Measurements from ENCODE around the gene STIL. TPM values are rescaled to one million over a fixed set of nuclear protein-coding genes. Genes with fewer than 3 reads are reported as not detected.

STIL gene
- total and polyA plus RNA-seq, 2 of the 13 experiments (the other 11 are each of a cell fraction or from before 2014, with no cell fraction given): 13.7 to 18.6 TPM

- Histone ChIP-seq H2AFZ (ENCODE audit: low read length) (no peak overlapping the region), H3K9ac (ENCODE audit: insufficient read depth, low read depth, low read length) (no peak overlapping the region), H3K4me1 (ENCODE audit: insufficient read depth, low read length) (peaks cover 12% of the 10 kb centered on the region; the same call in 1 of the 2 replicates), H3K79me2 (ENCODE audit: insufficient read depth, low read length) (no peaks in the 10 kb centered on the region), H3K4me3 (replicated peaks in 1 of 3; ENCODE audit: insufficient read depth in 1 of 3, low read depth in 2 of 3, low read length in 3 of 3) (no peak overlapping the region), H3K27me3 (ENCODE audit: control insufficient read depth in 1 of 2, insufficient read depth in 2 of 2, low read length in 2 of 2) (peaks cover 16 to 86% of the 10 kb centered on the region in 2 experiments), H3K4me2 (ENCODE audit: low read depth, low read length) (no peak overlapping the region), H3K27ac (ENCODE audit: extremely low read length, insufficient read depth, low read length) (no peak overlapping the region), H3K36me3 (replicated peaks in 1 of 2; ENCODE audit: control insufficient read depth in 1 of 2, insufficient read depth in 2 of 2, low read length in 2 of 2) (no peaks in the 10 kb centered on the region), H3K9me3 (ENCODE audit: low read length) (no peaks in the 10 kb centered on the region), H4K20me1 (ENCODE audit: insufficient read depth, low read length) (no peaks in the 10 kb centered on the region)
- ATAC-seq (no peak), DNase-seq (ENCODE audit: low spot score) (no peak), FAIRE-seq (no peak)
- TF ChIP-seq CREB1 (IDR thresholded peaks at IDR 0.05) (peak; percentile 76), CREB1 (CRISPR knock-in tag; IDR thresholded peaks at IDR 0.05) (no peak), ZNF629 (CRISPR knock-in tag; conservative IDR thresholded peaks at IDR 0.05) (0 out of 2 replicates have a peak, but pooled peaks have one; percentile 17), ZNF557 (CRISPR knock-in tag; IDR thresholded peaks at IDR 0.05) (no peak)
- intact Hi-C loops (cut with micrococcal nuclease; ENCODE audit: unreplicated experiment): no loop called here
- CTCF ChIA-PET (ENCODE audit: low intra/inter-chr PET ratio, low total read pairs): no interaction called here
- 43% methylated on average over 6 of the region's 6 CpGs for WGBS (ENCODE audit: low lambda C conversion rate)
- POLR2A ChIA-PET: no interaction called here
- no TSS peak for BruUV-seq (replicated peaks)
- in situ Hi-C loops (cut with HindIII; ENCODE audit: extremely low pct_ligation_motif_present, low pct_unique_long_range_greater_than_20kb): no loop called here
These were observed 80.8 kb downstream of the STIL start for GRCh38 chr1:47233186-47233585.

GRCh38 chr1:47232187-47232874, 81.6 kb downstream of the STIL start, which contains the start of gene TAL1:
TSS of gene TAL1 (minus strand) at chr1:47232225. CDS start at chr1:47225888, 6,337 bp downstream.
- WGBS (ENCODE audit: low lambda C conversion rate): 60% methylated on average over 33 of the region's 51 CpGs
- H3K4me2 ChIP-seq (ENCODE audit: low read depth, low read length): no peak within 1 kb of the TSS; the same call in 1 of the 2 replicates
- H2AFZ ChIP-seq (ENCODE audit: low read length): no peak within 1 kb of the TSS

More at GRCh38 chr1:47232187-47232874, 81.6 kb downstream of the STIL start, which contains the start of gene TAL1:
- ChIA-PET POLR2A (no interaction called here), CTCF (ENCODE audit: low intra/inter-chr PET ratio, low total read pairs) (no interaction called here)
- peaks cover 12% of the 10 kb centered on the region; the same call in 1 of the 2 replicates for H3K4me1 ChIP-seq (ENCODE audit: insufficient read depth, low read length)
- no peaks in the 10 kb centered on the region for H4K20me1 ChIP-seq (ENCODE audit: insufficient read depth, low read length)
- intact Hi-C loops (cut with micrococcal nuclease; ENCODE audit: unreplicated experiment) (no loop called here), in situ Hi-C loops (cut with HindIII; ENCODE audit: extremely low pct_ligation_motif_present, low pct_unique_long_range_greater_than_20kb) (no loop called here)
- ATAC-seq (no peak), DNase-seq (ENCODE audit: low spot score) (no peak), FAIRE-seq (no peak)
- TF ChIP-seq SIX1 (CRISPR knock-in tag; IDR thresholded peaks at IDR 0.05; ENCODE audit: borderline replicate concordance) (no peak), NFIB (CRISPR knock-in tag; IDR thresholded peaks at IDR 0.05; ENCODE audit: borderline replicate concordance) (no peak), CREB3 (CRISPR knock-in tag; IDR thresholded peaks at IDR 0.05) (no peak), ZNF746 (CRISPR knock-in tag; IDR thresholded peaks at IDR 0.05) (no peak), ZNF160 (CRISPR knock-in tag; IDR thresholded peaks at IDR 0.05) (no peak), ZNF780A (CRISPR knock-in tag; IDR thresholded peaks at IDR 0.05) (no peak), KLF12 (CRISPR knock-in tag; IDR thresholded peaks at IDR 0.05; ENCODE audit: borderline replicate concordance) (no peak), ZNF276 (CRISPR knock-in tag; IDR thresholded peaks at IDR 0.05; ENCODE audit: low read depth) (no peak), SIN3B (IDR thresholded peaks at IDR 0.05; ENCODE audit: low read length) (no peak), HOXA7 (CRISPR knock-in tag; IDR thresholded peaks at IDR 0.05) (no peak), SALL1 (CRISPR knock-in tag; IDR thresholded peaks at IDR 0.05) (no peak)
- no peaks in the 10 kb centered on the region for H3K9me3 ChIP-seq (ENCODE audit: low read length)
- no peak within 1 kb of the TSS for H3K27ac ChIP-seq (ENCODE audit: extremely low read length, insufficient read depth, low read length)
- H3K4me3 ChIP-seq (replicated peaks in 1 of 3; ENCODE audit: insufficient read depth in 1 of 3, low read depth in 2 of 3, low read length in 3 of 3): no peak within 1 kb of the TSS; a peak in 1 of 6 replicates
- no peaks in the 10 kb centered on the region for H3K36me3 ChIP-seq (replicated peaks in 1 of 2; ENCODE audit: control insufficient read depth in 1 of 2, insufficient read depth in 2 of 2, low read length in 2 of 2)
- H3K79me2 ChIP-seq (ENCODE audit: insufficient read depth, low read length): no peaks in the 10 kb centered on the region
- BruUV-seq (replicated peaks): no TSS peak
- H3K27me3 ChIP-seq (ENCODE audit: control insufficient read depth in 1 of 2, insufficient read depth in 2 of 2, low read length in 2 of 2): peaks cover 16 to 90% of the 10 kb centered on the region in 2 experiments
- H3K9ac ChIP-seq (ENCODE audit: insufficient read depth, low read depth, low read length): no peak within 1 kb of the TSS

Measured in HepG2 (cell line).